ENCODE data around the gene ABHD14A. TPM values are rescaled to one million over a fixed set of nuclear protein-coding genes. Genes with fewer than 3 reads are reported as not detected.

ABHD14A gene
- total and polyA plus RNA-seq, 2 of the 13 experiments (the other 11 are each of a cell fraction or from before 2014, with no cell fraction given): 29.5 to 46.9 TPM

- TF ChIP-seq, protein P1, sequence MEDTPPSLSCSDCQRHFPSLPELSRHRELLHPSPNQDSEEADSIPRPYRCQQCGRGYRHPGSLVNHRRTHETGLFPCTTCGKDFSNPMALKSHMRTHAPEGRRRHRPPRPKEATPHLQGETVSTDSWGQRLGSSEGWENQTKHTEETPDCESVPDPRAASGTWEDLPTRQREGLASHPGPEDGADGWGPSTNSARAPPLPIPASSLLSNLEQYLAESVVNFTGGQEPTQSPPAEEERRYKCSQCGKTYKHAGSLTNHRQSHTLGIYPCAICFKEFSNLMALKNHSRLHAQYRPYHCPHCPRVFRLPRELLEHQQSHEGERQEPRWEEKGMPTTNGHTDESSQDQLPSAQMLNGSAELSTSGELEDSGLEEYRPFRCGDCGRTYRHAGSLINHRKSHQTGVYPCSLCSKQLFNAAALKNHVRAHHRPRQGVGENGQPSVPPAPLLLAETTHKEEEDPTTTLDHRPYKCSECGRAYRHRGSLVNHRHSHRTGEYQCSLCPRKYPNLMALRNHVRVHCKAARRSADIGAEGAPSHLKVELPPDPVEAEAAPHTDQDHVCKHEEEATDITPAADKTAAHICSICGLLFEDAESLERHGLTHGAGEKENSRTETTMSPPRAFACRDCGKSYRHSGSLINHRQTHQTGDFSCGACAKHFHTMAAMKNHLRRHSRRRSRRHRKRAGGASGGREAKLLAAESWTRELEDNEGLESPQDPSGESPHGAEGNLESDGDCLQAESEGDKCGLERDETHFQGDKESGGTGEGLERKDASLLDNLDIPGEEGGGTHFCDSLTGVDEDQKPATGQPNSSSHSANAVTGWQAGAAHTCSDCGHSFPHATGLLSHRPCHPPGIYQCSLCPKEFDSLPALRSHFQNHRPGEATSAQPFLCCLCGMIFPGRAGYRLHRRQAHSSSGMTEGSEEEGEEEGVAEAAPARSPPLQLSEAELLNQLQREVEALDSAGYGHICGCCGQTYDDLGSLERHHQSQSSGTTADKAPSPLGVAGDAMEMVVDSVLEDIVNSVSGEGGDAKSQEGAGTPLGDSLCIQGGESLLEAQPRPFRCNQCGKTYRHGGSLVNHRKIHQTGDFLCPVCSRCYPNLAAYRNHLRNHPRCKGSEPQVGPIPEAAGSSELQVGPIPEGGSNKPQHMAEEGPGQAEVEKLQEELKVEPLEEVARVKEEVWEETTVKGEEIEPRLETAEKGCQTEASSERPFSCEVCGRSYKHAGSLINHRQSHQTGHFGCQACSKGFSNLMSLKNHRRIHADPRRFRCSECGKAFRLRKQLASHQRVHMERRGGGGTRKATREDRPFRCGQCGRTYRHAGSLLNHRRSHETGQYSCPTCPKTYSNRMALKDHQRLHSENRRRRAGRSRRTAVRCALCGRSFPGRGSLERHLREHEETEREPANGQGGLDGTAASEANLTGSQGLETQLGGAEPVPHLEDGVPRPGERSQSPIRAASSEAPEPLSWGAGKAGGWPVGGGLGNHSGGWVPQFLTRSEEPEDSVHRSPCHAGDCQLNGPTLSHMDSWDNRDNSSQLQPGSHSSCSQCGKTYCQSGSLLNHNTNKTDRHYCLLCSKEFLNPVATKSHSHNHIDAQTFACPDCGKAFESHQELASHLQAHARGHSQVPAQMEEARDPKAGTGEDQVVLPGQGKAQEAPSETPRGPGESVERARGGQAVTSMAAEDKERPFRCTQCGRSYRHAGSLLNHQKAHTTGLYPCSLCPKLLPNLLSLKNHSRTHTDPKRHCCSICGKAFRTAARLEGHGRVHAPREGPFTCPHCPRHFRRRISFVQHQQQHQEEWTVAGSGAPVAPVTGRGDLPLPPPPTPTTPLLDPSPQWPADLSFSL (CRISPR knock-in tag; IDR thresholded peaks at IDR 0.05): 0 out of 2 replicates have a peak, but pooled peaks have one; percentile 26
- TF ChIP-seq DMAP1 (CRISPR knock-in tag; IDR thresholded peaks at IDR 0.05) (peak; percentile 97), ZNF556 (CRISPR knock-in tag; IDR thresholded peaks at IDR 0.05; ENCODE audit: borderline replicate concordance) (peak; percentile 97), ZNF446 (CRISPR knock-in tag; IDR thresholded peaks at IDR 0.05) (0 out of 2 replicates have a peak, but pooled peaks have one; percentile 47), MZF1 (CRISPR knock-in tag; IDR thresholded peaks at IDR 0.05; ENCODE audit: borderline replicate concordance) (no peak), ZFP37 (CRISPR knock-in tag; IDR thresholded peaks at IDR 0.05; ENCODE audit: borderline replicate concordance) (no peak), SPEN (CRISPR knock-in tag; IDR thresholded peaks at IDR 0.05; ENCODE audit: low read depth) (peak; percentile 100; the same call in 1 of the 2 replicates), SIN3B (IDR thresholded peaks at IDR 0.05; ENCODE audit: low read length) (peak; percentile 82), ATF7 (IDR thresholded peaks at IDR 0.05) (no peak), ATF7 (CRISPR knock-in tag; IDR thresholded peaks at IDR 0.05) (no peak), HMG20A (CRISPR knock-in tag; IDR thresholded peaks at IDR 0.05; ENCODE audit: borderline replicate concordance) (peak; percentile 32; the same call in 1 of the 2 replicates), ZNF850 (CRISPR knock-in tag; conservative IDR thresholded peaks at IDR 0.05) (no peak), KMT2A (CRISPR knock-in tag; IDR thresholded peaks at IDR 0.05) (peak; percentile 92; the same call in 1 of the 2 replicates), ZNF253 (CRISPR knock-in tag; IDR thresholded peaks at IDR 0.05; ENCODE audit: borderline replicate concordance) (no peak), GLI4 (CRISPR knock-in tag; IDR thresholded peaks at IDR 0.05; ENCODE audit: borderline replicate concordance) (peak; percentile 50; the same call in 1 of the 2 replicates), NBN (conservative IDR thresholded peaks at IDR 0.05) (no peak), ZNF614 (CRISPR knock-in tag; IDR thresholded peaks at IDR 0.05; ENCODE audit: borderline replicate concordance) (peak; percentile 90), REST (IDR thresholded peaks at IDR 0.05; ENCODE audit: borderline replicate concordance in 1 of 2, low read depth in 1 of 2, low read length in 2 of 2) (peak in 1 of 2 experiments; percentile 70; a peak in 1 of 4 replicates)
- TF ChIP-seq, protein P2, sequence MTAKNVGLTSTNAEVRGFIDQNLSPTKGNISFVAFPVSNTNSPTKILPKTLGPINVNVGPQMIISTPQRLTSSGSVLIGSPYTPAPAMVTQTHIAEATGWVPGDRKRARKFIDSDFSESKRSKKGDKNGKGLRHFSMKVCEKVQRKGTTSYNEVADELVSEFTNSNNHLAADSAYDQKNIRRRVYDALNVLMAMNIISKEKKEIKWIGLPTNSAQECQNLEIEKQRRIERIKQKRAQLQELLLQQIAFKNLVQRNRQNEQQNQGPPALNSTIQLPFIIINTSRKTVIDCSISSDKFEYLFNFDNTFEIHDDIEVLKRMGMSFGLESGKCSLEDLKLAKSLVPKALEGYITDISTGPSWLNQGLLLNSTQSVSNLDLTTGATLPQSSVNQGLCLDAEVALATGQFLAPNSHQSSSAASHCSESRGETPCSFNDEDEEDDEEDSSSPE (CRISPR knock-in tag; IDR thresholded peaks at IDR 0.05): peak; percentile 71
Observed at GRCh38 chr3:51995346-51996163, 20.7 kb downstream of the ABHD14A start, which contains the start of gene RPL29 (continued).

Measured in HepG2 (cell line).